ENCODE data around the gene BCR. TPM values are rescaled to one million over a fixed set of nuclear protein-coding genes. Genes with fewer than 3 reads are reported as not detected.

Gene BCR
- total RNA-seq, 4 donors from 2014 or later = 72.8 to 87.8 (median 79.3) TPM

DNA sequence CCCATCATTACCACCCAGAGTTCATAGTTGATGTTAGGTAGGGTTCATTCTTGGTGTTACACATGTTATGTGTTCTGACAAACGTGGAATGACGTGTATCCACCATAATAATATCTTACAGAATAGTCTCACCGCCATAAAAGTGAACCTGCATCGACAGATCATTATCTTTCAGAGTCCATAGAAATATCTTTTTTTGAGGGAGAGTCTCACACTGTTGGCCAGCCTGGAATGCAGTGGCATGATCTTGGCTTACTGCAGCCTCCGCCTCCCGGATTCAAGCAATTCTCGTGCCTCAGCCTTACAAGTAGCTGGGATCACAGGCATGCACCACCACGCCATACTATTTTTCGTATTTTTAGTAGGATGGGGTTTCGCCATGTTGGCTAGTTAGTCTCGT lies 113.9 kb downstream of the BCR start:
- Histone ChIP-seq H3K27ac (no peak overlapping the region), H3K9me3 (no peaks in the 10 kb centered on the region), H3K4me1 (peaks cover 10% of the 10 kb centered on the region), H3K27me3 (no peaks in the 10 kb centered on the region), H3K4me3 (no peak overlapping the region), H3K36me3 (peaks cover 85% of the 10 kb centered on the region)
- no peak for TF ChIP-seq POLR2AphosphoS5 (IDR thresholded peaks at IDR 0.05)
- no peak for TF ChIP-seq EP300 (IDR thresholded peaks at IDR 0.05)
- TF ChIP-seq POLR2A (IDR thresholded peaks at IDR 0.05) = no peak
- WGBS = 93% methylated on average over 11 of the region's 11 CpGs
- DNase-seq (ENCODE audit: low spot score in 2 of 2) = no peak

DNA sequence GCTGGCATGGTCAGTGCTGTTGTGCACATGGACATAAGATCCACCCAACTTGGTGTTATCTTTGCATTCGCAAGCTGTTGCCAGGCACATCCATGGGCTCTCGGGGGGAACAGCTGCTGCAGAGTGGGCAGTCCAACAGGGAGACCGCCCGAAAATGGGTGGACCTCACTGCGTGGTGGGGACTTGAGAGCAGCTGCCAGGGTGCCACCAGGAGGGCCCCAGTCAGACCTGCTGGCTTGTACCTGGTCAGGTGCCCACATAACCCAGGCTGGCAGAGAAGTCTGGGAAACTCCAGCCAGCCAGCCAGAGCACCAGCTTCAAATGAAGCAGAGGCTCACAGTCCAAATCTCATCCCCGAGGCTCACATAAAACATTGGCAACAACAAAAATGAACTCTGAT lies 120.2 kb downstream of the BCR start:
- no peak for DNase-seq (ENCODE audit: low spot score in 2 of 2)
- TF ChIP-seq, protein P1, sequence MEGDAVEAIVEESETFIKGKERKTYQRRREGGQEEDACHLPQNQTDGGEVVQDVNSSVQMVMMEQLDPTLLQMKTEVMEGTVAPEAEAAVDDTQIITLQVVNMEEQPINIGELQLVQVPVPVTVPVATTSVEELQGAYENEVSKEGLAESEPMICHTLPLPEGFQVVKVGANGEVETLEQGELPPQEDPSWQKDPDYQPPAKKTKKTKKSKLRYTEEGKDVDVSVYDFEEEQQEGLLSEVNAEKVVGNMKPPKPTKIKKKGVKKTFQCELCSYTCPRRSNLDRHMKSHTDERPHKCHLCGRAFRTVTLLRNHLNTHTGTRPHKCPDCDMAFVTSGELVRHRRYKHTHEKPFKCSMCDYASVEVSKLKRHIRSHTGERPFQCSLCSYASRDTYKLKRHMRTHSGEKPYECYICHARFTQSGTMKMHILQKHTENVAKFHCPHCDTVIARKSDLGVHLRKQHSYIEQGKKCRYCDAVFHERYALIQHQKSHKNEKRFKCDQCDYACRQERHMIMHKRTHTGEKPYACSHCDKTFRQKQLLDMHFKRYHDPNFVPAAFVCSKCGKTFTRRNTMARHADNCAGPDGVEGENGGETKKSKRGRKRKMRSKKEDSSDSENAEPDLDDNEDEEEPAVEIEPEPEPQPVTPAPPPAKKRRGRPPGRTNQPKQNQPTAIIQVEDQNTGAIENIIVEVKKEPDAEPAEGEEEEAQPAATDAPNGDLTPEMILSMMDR (IDR thresholded peaks at IDR 0.05) = no peak
- TF ChIP-seq POLR2AphosphoS5 (IDR thresholded peaks at IDR 0.05) (no peak), EP300 (IDR thresholded peaks at IDR 0.05) (no peak), POLR2A (IDR thresholded peaks at IDR 0.05) (no peak)
- 86% methylated on average over 6 of the region's 6 CpGs for WGBS

DNA sequence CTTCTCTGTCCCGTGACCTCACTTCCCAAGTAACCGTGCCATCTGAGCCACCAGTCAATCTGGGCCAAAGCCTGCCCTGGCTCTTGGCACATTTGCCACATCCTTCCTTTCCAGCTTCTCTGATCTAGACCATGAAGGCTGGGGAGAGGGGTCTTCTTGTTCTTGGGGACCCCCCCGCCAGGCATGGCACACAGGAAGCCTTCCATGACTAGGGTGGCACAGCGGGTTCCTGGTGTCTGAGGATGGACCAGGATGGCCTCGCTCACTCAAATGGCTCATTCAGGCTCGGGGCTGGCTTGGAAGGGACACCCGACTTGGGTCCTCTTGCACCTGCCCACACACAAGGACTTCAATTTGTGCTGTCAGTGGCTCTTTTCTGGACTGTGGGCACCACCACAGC lies 121.3 kb downstream of the BCR start:
- DNase-seq (ENCODE audit: low spot score in 2 of 2) = no peak
- no peaks in the 10 kb centered on the region for H3K27me3 ChIP-seq
- H3K9me3 ChIP-seq = no peaks in the 10 kb centered on the region
- TF ChIP-seq POLR2AphosphoS5 (IDR thresholded peaks at IDR 0.05) (no peak), EP300 (IDR thresholded peaks at IDR 0.05) (no peak), POLR2A (IDR thresholded peaks at IDR 0.05) (no peak)
- TF ChIP-seq, protein P1 (IDR thresholded peaks at IDR 0.05) = no peak
- peaks cover 54% of the 10 kb centered on the region for H3K36me3 ChIP-seq
- 91% methylated on average over 5 of the region's 7 CpGs for WGBS
- H3K4me1 ChIP-seq = peaks cover 6% of the 10 kb centered on the region
- H3K27ac ChIP-seq = no peak overlapping the region
- H3K4me3 ChIP-seq = no peak overlapping the region

More for the DNA sequence above, 120.2 kb downstream of the BCR start:
- Histone ChIP-seq H3K36me3 (peaks cover 62% of the 10 kb centered on the region), H3K9me3 (no peaks in the 10 kb centered on the region), H3K4me3 (no peak overlapping the region), H3K27me3 (no peaks in the 10 kb centered on the region), H3K27ac (no peak overlapping the region), H3K4me1 (peaks cover 3% of the 10 kb centered on the region)

DNA sequence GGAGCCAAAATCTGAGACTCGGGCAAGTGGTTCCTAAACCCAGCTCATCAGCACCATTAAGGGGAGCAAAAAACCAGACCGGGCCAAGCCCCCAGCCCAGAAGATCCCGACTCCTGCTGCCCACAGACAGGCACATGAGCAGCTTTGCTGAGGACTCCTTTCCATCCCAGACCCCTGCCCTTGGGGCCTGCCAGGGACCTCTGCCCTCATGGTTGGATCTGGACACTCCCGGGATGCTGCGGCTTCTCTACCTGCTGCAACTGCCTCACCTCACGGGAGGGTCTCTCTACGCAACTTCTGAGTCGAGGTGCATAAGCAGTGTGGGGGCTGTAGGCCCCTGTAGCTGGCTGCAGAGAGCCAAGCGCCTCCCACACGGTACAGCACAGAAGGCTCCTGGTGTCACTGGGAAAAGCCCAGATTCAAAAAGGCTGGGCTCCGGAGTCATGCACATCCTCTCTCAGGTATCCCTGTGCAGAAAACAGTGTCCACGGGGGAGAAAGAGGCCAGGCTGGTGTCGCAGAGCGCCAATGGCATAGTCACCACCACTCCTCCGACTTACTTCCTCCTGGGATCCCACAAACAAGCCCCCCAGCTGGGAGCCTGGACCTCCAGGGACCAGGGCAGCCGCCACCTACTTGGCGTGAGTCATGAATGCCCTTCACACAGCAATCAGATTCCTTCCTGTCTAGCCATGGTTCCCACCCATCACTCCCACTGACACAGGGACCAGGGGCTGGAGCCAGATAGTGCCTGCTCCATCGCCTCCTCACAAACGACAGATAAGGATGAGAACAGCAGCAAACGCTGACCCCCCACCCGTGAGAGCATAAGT lies 122.1 kb downstream of the BCR start:
- Histone ChIP-seq H3K9me3 (no peaks in the 10 kb centered on the region), H3K4me3 (no peak overlapping the region), H3K4me1 (peaks cover 6% of the 10 kb centered on the region), H3K27me3 (no peaks in the 10 kb centered on the region), H3K27ac (no peak overlapping the region), H3K36me3 (peaks cover 48% of the 10 kb centered on the region)
- TF ChIP-seq, protein P1 (IDR thresholded peaks at IDR 0.05) = no peak
- TF ChIP-seq POLR2AphosphoS5 (IDR thresholded peaks at IDR 0.05) = no peak
- TF ChIP-seq EP300 (IDR thresholded peaks at IDR 0.05) = no peak
- TF ChIP-seq POLR2A (IDR thresholded peaks at IDR 0.05) = no peak
- WGBS = 78% methylated on average over 16 of the region's 21 CpGs
- peak in 1 of 2 donors; percentile 48 for DNase-seq (ENCODE audit: low spot score in 2 of 2)

DNA sequence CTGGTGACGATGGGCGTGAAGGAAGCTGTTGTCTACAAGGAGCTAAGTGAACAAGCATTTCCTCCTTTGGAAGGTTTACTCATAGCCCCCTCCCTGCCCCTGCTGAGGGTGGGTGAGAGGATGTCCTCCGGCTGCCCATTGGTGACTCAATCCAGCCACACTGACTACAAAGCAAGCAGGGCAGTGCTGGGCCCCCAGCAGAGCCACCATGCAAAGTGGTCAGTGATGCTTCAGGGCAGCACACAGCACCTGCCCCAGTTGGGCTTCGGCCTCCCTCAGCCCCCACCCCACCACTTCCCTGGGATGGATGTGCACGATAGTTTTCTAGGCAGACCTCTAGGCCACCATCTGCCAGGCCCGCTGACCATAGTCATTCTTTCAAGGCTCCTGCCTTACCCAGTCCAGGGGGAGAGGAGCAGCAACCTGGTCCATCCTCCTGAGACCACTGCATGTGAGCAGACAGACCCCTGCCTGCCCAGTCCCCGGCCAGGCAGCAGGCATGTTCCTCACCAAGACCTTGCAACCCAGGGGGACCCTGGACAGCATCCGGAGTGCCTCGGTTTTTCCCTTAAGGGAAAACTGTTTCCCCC lies 125.1 kb downstream of the BCR start:
- WGBS = 88% methylated on average over 5 of the region's 9 CpGs
- no peak for TF ChIP-seq POLR2A (IDR thresholded peaks at IDR 0.05)
- TF ChIP-seq POLR2AphosphoS5 (IDR thresholded peaks at IDR 0.05) = no peak
- TF ChIP-seq, protein P1 (IDR thresholded peaks at IDR 0.05) = no peak
- TF ChIP-seq EP300 (IDR thresholded peaks at IDR 0.05) = no peak
- Histone ChIP-seq H3K4me1 (peaks cover 6% of the 10 kb centered on the region), H3K4me3 (no peak overlapping the region), H3K9me3 (no peaks in the 10 kb centered on the region), H3K36me3 (peaks cover 28% of the 10 kb centered on the region), H3K27ac (peak overlapping the region; percentile 71), H3K27me3 (no peaks in the 10 kb centered on the region)
- DNase-seq (ENCODE audit: low spot score in 2 of 2) = peak; percentile 55 to 70

Data from suprapubic skin (tissue), 4 donors.